H1 (cell line): Measurements from ENCODE around the gene NR1H3. TPM values are rescaled to one million over a fixed set of nuclear protein-coding genes. Genes with fewer than 3 reads are reported as not detected.

Experiments
- CHD7 ChIP-seq: fragments of 300-600 bp; sonication (generic); IDR thresholded peaks from 2 replicates; pipeline ENCODE4 v1.7.1; 2012; ENCODE audit warnings: low read length, moderate library complexity, mild to moderate bottlenecking, inconsistent platforms; ENCODE audit not compliant: insufficient replicate concordance
- polyA plus RNA-seq, 7 experiments: library from polyadenylated mRNA; depleted of rRNA in 3 of 7; stranded (reverse) in 5 of 7; unstranded in 2 of 7; fragments of >200 nt in 5 of 7; fragments of 200-250 nt in 2 of 7; gene quantifications; 1 replicate in 5 of 7; 2 replicates in 1 of 7; 4 replicates in 1 of 7; pipeline versions ENCODE4 v1.2.1 to v1.2.3, GENCODE V29; 2011 to 2013; ENCODE audit warnings: missing spikeins in 2 of 7, mixed read lengths in 2 of 7
- total RNA-seq: library from RNA; stranded (reverse); fragmentation: NEBNext Ultra II Directional; extraction: Animal tissue kit (Norgen Biotek cat#: 25700); gene quantifications from 2 replicates; pipeline ENCODE4 v1.2.1, GENCODE V29; 2021

NR1H3 gene
- total and polyA plus RNA-seq, 2 of the 8 experiments (the other 6 are each of a cell fraction or from before 2014, with no cell fraction given) = 19.9 to 42.1 TPM

GRCh38 chr11:47229161-47229560 is 28.6 kb upstream of the NR1H3 start (continued):
- TF ChIP-seq CHD7 = no peak
